Kidney tubule cell (primary cell): ENCODE results near the gene VCAN.

ENCODE experiments used
- DNase-seq: peaks from one replicate; pipeline ENCODE4 v3.0.0-alpha.2; 2018; ENCODE audit warnings: low spot score

Gene VCAN

DNA sequence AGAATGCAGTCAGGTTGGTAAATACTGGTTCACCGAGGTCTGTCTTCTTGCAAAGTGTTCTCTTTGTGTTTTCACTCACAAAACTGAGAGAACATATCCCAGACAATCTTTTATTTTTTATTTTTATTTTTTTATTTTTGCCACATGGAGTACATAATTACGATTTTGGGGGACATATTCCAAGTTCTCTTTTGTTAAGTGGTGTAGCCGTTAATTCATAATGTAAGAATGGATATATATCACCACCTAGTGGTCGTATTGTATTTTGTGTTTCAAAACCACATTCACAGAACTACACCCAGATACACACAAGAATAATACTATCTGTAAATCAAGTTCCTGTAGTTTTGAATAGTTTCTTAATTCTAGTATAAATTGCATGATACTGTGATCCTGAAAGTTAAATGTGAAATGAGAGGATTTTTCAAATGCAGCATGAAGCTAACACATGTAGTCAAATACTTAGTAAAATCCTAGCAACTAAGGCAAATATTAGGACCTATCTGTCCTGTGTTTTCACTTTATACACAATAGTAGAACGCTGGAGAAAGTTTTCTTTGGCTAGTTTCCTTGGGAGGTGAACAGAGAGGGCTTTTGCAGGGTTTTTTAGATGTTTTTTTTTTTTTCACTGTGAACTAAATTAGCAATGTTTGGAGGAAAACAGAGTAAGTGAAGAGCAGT lies 92.7 kb downstream of the VCAN start:
- DNase-seq = peak; percentile 65

GRCh38 chr5:83567741-83568140 lies 96.2 kb downstream of the VCAN start:
- no peak for DNase-seq

DNA sequence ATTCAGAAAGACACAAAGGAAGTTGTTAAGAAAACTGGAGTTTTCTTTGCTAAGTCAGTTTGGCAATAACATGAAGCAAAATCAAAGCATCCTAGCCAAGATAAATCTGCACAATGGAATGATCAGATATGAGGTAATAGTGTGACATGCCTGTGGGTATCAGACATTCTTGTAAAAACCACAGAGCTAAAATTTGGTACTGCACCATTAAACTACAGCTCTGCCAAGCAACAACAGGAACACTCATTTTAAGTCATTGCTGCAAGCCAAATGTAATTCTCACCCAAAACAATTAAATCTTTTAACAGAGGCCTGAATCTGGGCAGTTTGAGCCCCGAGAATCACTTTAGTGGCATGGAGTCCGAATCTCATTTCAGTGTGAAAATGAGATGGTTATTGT lies 96.6 kb downstream of the VCAN start:
- DNase-seq = peak; percentile 88

DNA sequence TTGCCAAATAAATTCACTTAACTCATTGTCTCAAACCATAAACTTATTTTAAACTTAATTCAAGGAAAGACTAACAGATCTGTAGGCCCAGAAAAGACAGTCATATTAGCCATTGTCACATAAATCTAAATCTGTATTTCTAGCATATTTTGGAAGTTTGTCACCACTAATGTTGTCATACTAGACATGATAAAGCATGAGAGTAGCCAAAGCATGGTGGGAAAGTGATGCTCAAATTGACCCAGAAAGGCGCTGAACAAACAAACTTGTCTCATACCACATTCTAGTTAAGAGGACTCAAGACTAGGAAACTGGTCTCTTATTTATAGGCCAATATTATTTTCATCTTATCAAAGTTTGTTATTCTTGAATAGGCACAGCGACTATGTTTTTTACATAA lies 99.4 kb downstream of the VCAN start:
- DNase-seq = no peak

- DNase-seq = no peak
Measured at GRCh38 chr5:83572271-83572670, 100.7 kb downstream of the VCAN start.

DNA sequence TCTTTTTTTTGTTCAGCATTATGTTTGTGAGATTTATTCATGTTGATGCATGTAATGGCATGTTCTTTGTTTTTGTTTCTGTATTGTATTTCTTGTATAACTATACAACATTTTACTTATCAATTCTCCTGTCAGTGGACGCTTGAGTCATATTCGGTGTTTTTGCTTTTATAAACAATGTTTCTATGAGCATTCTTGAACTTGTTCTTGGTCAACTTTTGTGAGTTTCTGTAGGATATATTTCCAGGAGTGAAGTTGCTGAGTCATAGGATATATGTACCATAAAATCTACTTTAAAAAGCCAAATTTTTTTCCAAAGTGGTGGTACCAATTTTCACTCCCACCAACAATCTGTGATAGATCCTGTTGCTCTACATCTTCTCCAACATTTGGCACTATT lies 104.8 kb downstream of the VCAN start:
- no peak for DNase-seq

DNA sequence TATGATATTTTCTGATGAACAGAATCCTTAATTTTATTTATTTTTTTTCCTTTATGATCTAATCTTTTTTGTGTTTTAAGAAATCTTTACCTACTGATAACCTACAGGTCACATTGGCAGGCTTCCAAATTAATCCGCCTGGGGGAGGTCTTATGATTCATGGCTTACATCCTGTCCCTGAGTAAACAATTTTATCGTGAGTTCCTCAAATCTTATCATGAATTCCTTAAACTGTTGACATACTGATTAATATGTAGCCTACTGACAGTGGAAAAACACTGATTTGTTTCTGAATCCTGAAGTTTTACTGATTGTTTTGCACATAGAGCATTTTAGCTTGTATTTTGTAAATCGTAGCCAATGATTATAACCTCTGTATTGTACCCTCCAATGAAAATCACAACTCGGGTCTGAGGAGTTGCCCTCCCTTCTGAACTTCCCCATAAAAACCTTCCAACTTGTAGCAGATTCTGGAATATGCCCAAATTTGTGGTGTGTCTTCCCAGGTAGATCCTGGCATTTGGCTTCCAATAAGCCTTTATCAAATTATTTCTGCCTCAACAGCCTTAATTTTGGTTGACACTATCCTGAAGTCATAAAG lies 105.6 kb downstream of the VCAN start:
- DNase-seq = peak; percentile 69

GRCh38 chr5:83583859-83584258 lies 112.3 kb downstream of the VCAN start:
- DNase-seq = no peak

- no peak for DNase-seq
Measured at GRCh38 chr5:83586874-83587776, 115.6 kb downstream of the VCAN start.

DNA sequence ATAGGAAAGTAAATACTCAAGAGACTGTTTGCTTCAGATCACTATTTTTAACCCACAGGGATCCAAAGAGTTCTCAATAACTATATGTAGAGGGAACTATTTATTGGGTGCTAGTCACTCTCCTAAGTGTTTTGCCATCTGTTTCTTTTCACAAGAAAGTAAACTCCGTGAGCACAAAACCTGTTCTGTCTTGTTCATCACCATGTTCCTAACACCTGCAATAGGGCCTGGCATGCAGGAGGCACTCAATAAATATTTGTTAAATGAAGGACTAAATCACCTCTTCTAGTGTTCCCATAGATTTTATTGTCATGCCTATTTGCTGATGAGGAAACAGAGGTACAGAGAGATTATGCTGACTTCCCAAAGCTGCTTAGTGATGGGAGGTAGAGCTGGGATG lies 118.2 kb downstream of the VCAN start:
- no peak for DNase-seq

DNA sequence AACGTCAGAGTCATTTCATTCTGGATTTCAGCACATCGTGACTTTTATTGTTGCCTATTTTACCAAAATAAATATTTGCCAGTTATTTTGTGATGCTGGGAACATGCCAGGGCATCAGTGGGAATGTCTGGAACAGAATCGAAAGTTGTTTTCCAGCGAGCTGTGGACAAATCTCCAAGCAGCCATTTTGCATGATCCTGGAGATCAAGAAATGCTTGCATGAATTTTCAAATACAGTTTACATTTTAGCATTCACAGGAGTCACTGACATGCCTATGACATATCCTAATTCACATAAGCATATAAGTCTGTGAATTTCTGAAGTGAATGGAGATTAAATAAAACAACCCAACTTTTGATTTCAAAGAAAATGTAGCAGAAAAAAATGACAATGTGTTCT lies 119.4 kb downstream of the VCAN start:
- no peak for DNase-seq

- no peak for DNase-seq
Measured at GRCh38 chr5:83595217-83595616, 123.7 kb downstream of the VCAN start.

- peak; percentile 52 for DNase-seq
Measured at GRCh38 chr5:83608122-83608521, 136.6 kb downstream of the VCAN start.

- DNase-seq = no peak
Measured at GRCh38 chr5:83614841-83615240, 143.3 kb downstream of the VCAN start.

- DNase-seq = no peak
Measured at GRCh38 chr5:83628360-83628759, 156.8 kb downstream of the VCAN start.
